Measurements from ENCODE around the gene ZDHHC18. TPM values are rescaled to one million over a fixed set of nuclear protein-coding genes. Genes with fewer than 3 reads are reported as not detected.

The ZDHHC18 gene
- total RNA-seq, 1 experiment from 2014 or later = 21.3 TPM

DNA sequence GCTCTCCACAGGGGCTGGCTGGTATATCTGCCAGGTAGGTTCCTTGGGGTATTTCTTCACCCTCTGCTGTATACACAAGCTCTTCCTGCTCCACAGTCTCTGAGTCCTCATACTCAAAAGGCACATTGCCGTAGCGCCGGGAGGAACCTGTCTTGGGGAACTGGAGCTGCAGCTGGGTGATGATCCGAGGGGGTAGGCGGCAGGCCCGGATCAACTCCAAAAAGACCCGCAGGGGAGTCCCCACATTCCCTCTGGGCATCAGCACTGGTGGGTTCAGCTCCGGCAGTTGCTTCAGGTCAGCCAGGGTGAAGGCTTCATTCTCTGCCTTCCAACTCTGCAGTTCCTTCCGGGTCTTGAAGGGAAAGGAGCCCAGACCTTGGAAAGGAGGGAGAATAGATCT is 70.9 kb downstream of the ZDHHC18 start:
- Mint-ChIP-seq H3K36me3 (ENCODE audit: insufficient read depth, unreplicated experiment) (peaks cover 42% of the 10 kb centered on the region), H3K4me3 (ENCODE audit: unreplicated experiment) (no peak overlapping the region), H3K9me3 (ENCODE audit: unreplicated experiment) (no peaks in the 10 kb centered on the region), H3K27me3 (ENCODE audit: insufficient read depth, unreplicated experiment) (no peaks in the 10 kb centered on the region), H3K4me1 (ENCODE audit: low read depth, unreplicated experiment) (no peaks in the 10 kb centered on the region), H3K27ac (ENCODE audit: unreplicated experiment) (no peak overlapping the region)
- H3K9me3 ChIP-seq = no peaks in the 10 kb centered on the region
- no peaks in the 10 kb centered on the region for H3K27me3 ChIP-seq (replicated peaks; ENCODE audit: control insufficient read depth, insufficient read depth, low read length)
- DNase-seq = no peak
- no peaks in the 10 kb centered on the region for H3K36me3 ChIP-seq (ENCODE audit: control insufficient read depth, insufficient read depth, low read length)
- H3K4me3 ChIP-seq (ENCODE audit: low read depth, low read length) = no peak overlapping the region
- TF ChIP-seq, protein P1, sequence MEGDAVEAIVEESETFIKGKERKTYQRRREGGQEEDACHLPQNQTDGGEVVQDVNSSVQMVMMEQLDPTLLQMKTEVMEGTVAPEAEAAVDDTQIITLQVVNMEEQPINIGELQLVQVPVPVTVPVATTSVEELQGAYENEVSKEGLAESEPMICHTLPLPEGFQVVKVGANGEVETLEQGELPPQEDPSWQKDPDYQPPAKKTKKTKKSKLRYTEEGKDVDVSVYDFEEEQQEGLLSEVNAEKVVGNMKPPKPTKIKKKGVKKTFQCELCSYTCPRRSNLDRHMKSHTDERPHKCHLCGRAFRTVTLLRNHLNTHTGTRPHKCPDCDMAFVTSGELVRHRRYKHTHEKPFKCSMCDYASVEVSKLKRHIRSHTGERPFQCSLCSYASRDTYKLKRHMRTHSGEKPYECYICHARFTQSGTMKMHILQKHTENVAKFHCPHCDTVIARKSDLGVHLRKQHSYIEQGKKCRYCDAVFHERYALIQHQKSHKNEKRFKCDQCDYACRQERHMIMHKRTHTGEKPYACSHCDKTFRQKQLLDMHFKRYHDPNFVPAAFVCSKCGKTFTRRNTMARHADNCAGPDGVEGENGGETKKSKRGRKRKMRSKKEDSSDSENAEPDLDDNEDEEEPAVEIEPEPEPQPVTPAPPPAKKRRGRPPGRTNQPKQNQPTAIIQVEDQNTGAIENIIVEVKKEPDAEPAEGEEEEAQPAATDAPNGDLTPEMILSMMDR (IDR thresholded peaks at IDR 0.05; ENCODE audit: insufficient read depth in 1 of 2, low read depth in 1 of 2, low read length in 1 of 2, severe bottlenecking in 1 of 2, unreplicated experiment in 1 of 2) = no peak
- POLR2A ChIA-PET = no interaction called here
- no TSS peak for BruUV-seq (replicated peaks)
- intact Hi-C loops (cut with micrococcal nuclease; ENCODE audit: unreplicated experiment) = no loop called here
- CTCF ChIA-PET = no interaction called here
- 0 out of 2 replicates have a peak, but pooled peaks cover 5% of the 10 kb centered on the region for H3K4me1 ChIP-seq

GRCh38 chr1:26900001-26900814 is 73.7 kb downstream of the ZDHHC18 start, which contains the start of gene GPATCH3:
GPATCH3 (minus strand) TSS chr1:26900467; CDS start chr1:26900442, 25 bp downstream.
- Histone ChIP-seq H3K27me3 (replicated peaks; ENCODE audit: control insufficient read depth, insufficient read depth, low read length) (no peaks in the 10 kb centered on the region), H3K36me3 (ENCODE audit: control insufficient read depth, insufficient read depth, low read length) (no peaks in the 10 kb centered on the region), H3K9me3 (no peaks in the 10 kb centered on the region), H3K4me3 (ENCODE audit: low read depth, low read length) (peak within 1 kb of the TSS; percentile 95), H3K4me1 (0 out of 2 replicates have a peak, but pooled peaks cover 5% of the 10 kb centered on the region)
- BruUV-seq (replicated peaks) = no TSS peak
- CTCF ChIA-PET = interaction anchor here (1.4 to 1.8 kb wide), 3 partner anchors 10 to 14 kb away, joined by 3 to 9 read pairs (median 5); partner anchors contain the start of genes GPN2 and NR0B2
- DNase-seq = peak; percentile 89 to 92
- Mint-ChIP-seq H3K27ac (ENCODE audit: unreplicated experiment) (peak within 1 kb of the TSS; percentile 98), H3K9me3 (ENCODE audit: unreplicated experiment) (no peaks in the 10 kb centered on the region), H3K4me3 (ENCODE audit: unreplicated experiment) (peak within 1 kb of the TSS; percentile 92), H3K36me3 (ENCODE audit: insufficient read depth, unreplicated experiment) (peaks cover 23% of the 10 kb centered on the region), H3K27me3 (ENCODE audit: insufficient read depth, unreplicated experiment) (no peaks in the 10 kb centered on the region), H3K4me1 (ENCODE audit: low read depth, unreplicated experiment) (no peaks in the 10 kb centered on the region)
- TF ChIP-seq, protein P1 (IDR thresholded peaks at IDR 0.05; ENCODE audit: insufficient read depth in 1 of 2, low read depth in 1 of 2, low read length in 1 of 2, severe bottlenecking in 1 of 2, unreplicated experiment in 1 of 2) = no peak
- intact Hi-C loops (cut with micrococcal nuclease; ENCODE audit: unreplicated experiment) = loop anchor here (1.0 kb wide), 1 partner anchor 14 kb away; no protein-coding TSS in a partner anchor
- POLR2A ChIA-PET = interaction anchor here (0.6 to 2.3 kb wide), 10 partner anchors 10 to 254 kb away, joined by 3 to 23 read pairs (median 4); partner anchors contain the start of genes GPN2, NR0B2, NUDC and SLC9A1

GRCh38 chr1:26900815-26901511 is 74.5 kb downstream of the ZDHHC18 start:
- H3K36me3 ChIP-seq (ENCODE audit: control insufficient read depth, insufficient read depth, low read length) = no peaks in the 10 kb centered on the region
- CTCF ChIA-PET = interaction anchor here (1.4 to 1.8 kb wide), 3 partner anchors 11 to 14 kb away, joined by 3 to 9 read pairs (median 5); partner anchors contain the start of genes GPN2 and NR0B2
- TF ChIP-seq, protein P1 (IDR thresholded peaks at IDR 0.05; ENCODE audit: insufficient read depth in 1 of 2, low read depth in 1 of 2, low read length in 1 of 2, severe bottlenecking in 1 of 2, unreplicated experiment in 1 of 2) = no peak
- Mint-ChIP-seq H3K27me3 (ENCODE audit: insufficient read depth, unreplicated experiment) (no peaks in the 10 kb centered on the region), H3K27ac (ENCODE audit: unreplicated experiment) (peak overlapping the region; percentile 98), H3K4me3 (ENCODE audit: unreplicated experiment) (peak overlapping the region; percentile 92), H3K36me3 (ENCODE audit: insufficient read depth, unreplicated experiment) (peaks cover 23% of the 10 kb centered on the region), H3K9me3 (ENCODE audit: unreplicated experiment) (no peaks in the 10 kb centered on the region), H3K4me1 (ENCODE audit: low read depth, unreplicated experiment) (no peaks in the 10 kb centered on the region)
- no peaks in the 10 kb centered on the region for H3K27me3 ChIP-seq (replicated peaks; ENCODE audit: control insufficient read depth, insufficient read depth, low read length)
- intact Hi-C loops (cut with micrococcal nuclease; ENCODE audit: unreplicated experiment) = loop anchor here (1.0 kb wide), 1 partner anchor 13 kb away; no protein-coding TSS in a partner anchor
- POLR2A ChIA-PET = interaction anchor here (0.6 to 2.3 kb wide), 9 partner anchors 10 to 254 kb away, joined by 3 to 23 read pairs (median 4); partner anchors contain the start of genes GPN2, NR0B2, NUDC and SLC9A1
- H3K9me3 ChIP-seq = no peaks in the 10 kb centered on the region
- TSS peak; percentile 92 for BruUV-seq (replicated peaks)
- peak overlapping the region; percentile 95 for H3K4me3 ChIP-seq (ENCODE audit: low read depth, low read length)
- DNase-seq = no peak
- 0 out of 2 replicates have a peak, but pooled peaks cover 5% of the 10 kb centered on the region for H3K4me1 ChIP-seq
